OCI-LY3 (cell line): ENCODE data around the gene FBXO41.

Source experiments
- EZH2phosphoT487 ChIP-seq: fragments of 200-600 bp; shearing (Covaris generic); IDR thresholded peaks from 2 replicates; pipeline ENCODE4 v1.6.1; 2018; ENCODE audit warnings: antibody characterized with exemption, mixed run types, low read depth
- TF ChIP-seq, protein P1 (sequence below): fragments of 200-600, 300-600 bp; sonication (generic); IDR thresholded peaks from 2 replicates; pipeline ENCODE4 v1.5.1; 2014; ENCODE audit warnings: antibody characterized with exemption, low read length, low read depth

- TF ChIP-seq, protein P1, sequence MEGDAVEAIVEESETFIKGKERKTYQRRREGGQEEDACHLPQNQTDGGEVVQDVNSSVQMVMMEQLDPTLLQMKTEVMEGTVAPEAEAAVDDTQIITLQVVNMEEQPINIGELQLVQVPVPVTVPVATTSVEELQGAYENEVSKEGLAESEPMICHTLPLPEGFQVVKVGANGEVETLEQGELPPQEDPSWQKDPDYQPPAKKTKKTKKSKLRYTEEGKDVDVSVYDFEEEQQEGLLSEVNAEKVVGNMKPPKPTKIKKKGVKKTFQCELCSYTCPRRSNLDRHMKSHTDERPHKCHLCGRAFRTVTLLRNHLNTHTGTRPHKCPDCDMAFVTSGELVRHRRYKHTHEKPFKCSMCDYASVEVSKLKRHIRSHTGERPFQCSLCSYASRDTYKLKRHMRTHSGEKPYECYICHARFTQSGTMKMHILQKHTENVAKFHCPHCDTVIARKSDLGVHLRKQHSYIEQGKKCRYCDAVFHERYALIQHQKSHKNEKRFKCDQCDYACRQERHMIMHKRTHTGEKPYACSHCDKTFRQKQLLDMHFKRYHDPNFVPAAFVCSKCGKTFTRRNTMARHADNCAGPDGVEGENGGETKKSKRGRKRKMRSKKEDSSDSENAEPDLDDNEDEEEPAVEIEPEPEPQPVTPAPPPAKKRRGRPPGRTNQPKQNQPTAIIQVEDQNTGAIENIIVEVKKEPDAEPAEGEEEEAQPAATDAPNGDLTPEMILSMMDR = no peak
- no peak for TF ChIP-seq EZH2phosphoT487
Measured at GRCh38 chr2:73254343-73255006, 29.8 kb downstream of the FBXO41 start.
